ENCODE results near the gene CNKSR2.

Gene CNKSR2

GRCh38 chrX:21657318-21658151 lies 283.3 kb downstream of the CNKSR2 start:
- no peak for TF ChIP-seq CTCF (IDR thresholded peaks at IDR 0.05; ENCODE audit: low read depth, low read length)
- no peak overlapping the region for H3K4me3 ChIP-seq (ENCODE audit: low read depth, low read length)

GRCh38 chrX:21658152-21658737 lies 284.0 kb downstream of the CNKSR2 start, which contains the start of gene KLHL34:
TSS of gene KLHL34 (minus strand) at chrX:21658330. CDS start at chrX:21657788, 542 bp downstream.
- no peak for TF ChIP-seq CTCF (IDR thresholded peaks at IDR 0.05; ENCODE audit: low read depth, low read length)
- H3K4me3 ChIP-seq (ENCODE audit: low read depth, low read length): no peak within 1 kb of the TSS

GRCh38 chrX:21658746-21659145 lies 284.5 kb downstream of the CNKSR2 start:
- no peak for TF ChIP-seq CTCF (IDR thresholded peaks at IDR 0.05; ENCODE audit: low read depth, low read length)
- H3K4me3 ChIP-seq (ENCODE audit: low read depth, low read length): no peak overlapping the region

GRCh38 chrX:21659320-21659719 lies 285.1 kb downstream of the CNKSR2 start:
- no peak overlapping the region for H3K4me3 ChIP-seq (ENCODE audit: low read depth, low read length)
- TF ChIP-seq CTCF (IDR thresholded peaks at IDR 0.05; ENCODE audit: low read depth, low read length): no peak

GRCh38 chrX:21660156-21660555 lies 285.9 kb downstream of the CNKSR2 start:
- H3K4me3 ChIP-seq (ENCODE audit: low read depth, low read length): no peak overlapping the region
- TF ChIP-seq CTCF (IDR thresholded peaks at IDR 0.05; ENCODE audit: low read depth, low read length): no peak

GRCh38 chrX:21661316-21661715 lies 287.1 kb downstream of the CNKSR2 start:
- no peak for TF ChIP-seq CTCF (IDR thresholded peaks at IDR 0.05; ENCODE audit: low read depth, low read length)
- H3K4me3 ChIP-seq (ENCODE audit: low read depth, low read length): no peak overlapping the region

GRCh38 chrX:21662761-21663160 lies 288.5 kb downstream of the CNKSR2 start:
- TF ChIP-seq CTCF (IDR thresholded peaks at IDR 0.05; ENCODE audit: low read depth, low read length): no peak
- H3K4me3 ChIP-seq (ENCODE audit: low read depth, low read length): no peak overlapping the region
